GM21529 (cell line): Measurements from ENCODE around the gene SYT2.
"Not testable (repeated sequence)": the region's sequence is repeated elsewhere in the genome, so short reads cannot be mapped to it uniquely, and the experiment has no call there.

Experiments
- ATAC-seq: cut with Tn5 transposase; IDR thresholded peaks from one replicate; pipeline ENCODE4 v1.9.1; 2021; ENCODE audit not compliant: unreplicated experiment

The SYT2 gene

DNA sequence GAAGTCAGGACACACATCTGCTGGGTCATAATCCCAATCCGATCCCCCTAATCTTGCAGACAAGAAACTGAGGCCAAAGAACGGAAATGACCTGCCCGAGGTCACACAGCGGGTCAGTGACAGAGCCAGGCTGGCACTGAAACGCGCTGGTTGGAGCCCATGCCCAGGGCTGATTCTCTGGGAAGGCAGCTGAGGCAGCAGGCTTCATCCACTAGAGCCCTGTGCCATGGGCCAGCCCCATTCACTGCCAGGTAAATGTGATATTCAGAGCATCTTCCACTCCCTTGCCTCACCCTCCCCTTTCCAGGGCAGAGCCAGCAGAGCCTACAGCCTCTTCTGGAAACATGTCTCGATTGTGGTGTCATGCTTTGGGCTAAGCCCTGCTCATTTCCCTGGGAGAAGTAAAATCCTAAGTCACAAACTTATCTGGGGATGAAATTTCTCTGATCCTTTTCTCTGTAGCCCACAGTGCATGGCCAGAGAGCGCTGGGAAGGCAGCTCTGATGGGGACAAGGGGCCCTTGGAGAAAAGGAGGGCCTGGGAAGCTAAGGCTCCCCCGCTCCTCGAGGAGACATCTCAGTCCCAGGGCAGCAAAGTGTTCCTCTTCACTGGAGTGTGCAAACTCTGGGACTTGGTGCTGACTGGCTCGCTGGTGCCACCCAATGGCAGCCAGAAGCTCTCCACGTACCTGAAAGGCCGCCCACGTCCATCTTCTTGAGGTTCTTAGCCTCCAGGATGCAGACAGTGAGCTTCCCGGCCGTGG lies 110.4 kb downstream of the SYT2 start:
- ATAC-seq: peak; percentile 66

GRCh38 chr1:202597090-202597761 lies 113.0 kb downstream of the SYT2 start:
- ATAC-seq: no peak

DNA sequence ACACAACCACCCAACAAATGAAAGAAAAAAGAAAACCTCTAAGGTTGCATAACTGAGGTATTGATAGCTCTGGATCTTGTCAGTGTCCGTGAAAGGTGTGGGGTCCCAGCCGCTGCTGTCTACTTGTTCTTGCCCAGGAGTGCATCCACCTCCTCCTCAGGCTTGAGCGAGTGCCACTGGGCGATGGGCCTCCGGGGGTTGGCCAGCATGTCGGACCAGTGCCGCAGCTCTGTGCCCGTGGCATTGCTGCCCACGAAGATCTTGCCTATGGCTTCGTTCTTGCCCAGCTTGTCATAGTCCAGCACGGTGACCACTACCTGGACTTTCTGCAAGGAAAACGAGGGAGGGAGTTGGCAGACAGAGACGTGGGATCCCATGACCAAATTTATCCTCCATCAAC lies 113.6 kb downstream of the SYT2 start:
- ATAC-seq: no peak

GRCh38 chr1:202593845-202594244 lies 116.4 kb downstream of the SYT2 start:
- ATAC-seq: no peak

- ATAC-seq: no peak
Observed at GRCh38 chr1:202592146-202592545, 118.1 kb downstream of the SYT2 start.

- ATAC-seq: no peak
Observed at GRCh38 chr1:202591515-202591914, 118.7 kb downstream of the SYT2 start.

DNA sequence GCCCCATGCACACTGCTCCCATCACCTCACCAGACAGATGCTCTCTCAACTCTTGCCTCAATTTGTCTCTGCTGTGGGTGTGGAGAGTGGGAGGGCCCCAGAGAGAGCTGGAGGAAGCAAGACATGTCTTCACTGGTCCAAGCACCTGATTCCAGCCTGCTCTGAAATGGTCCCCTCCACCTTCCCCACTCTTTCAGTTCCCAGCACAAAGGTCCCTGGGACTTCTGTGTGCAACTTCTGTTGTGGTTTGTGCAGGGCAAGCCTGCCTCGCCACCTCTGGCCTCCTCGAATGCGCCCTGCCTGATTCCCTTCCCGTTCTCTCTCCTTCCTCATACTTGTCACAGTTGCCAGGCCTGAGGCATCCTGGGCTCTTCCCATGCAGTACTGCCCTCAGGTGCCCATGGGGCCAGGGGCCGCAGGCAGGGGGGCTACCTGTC lies 119.3 kb downstream of the SYT2 start:
- no peak for ATAC-seq

- ATAC-seq: no peak
Observed at GRCh38 chr1:202590126-202590525, 120.1 kb downstream of the SYT2 start.

DNA sequence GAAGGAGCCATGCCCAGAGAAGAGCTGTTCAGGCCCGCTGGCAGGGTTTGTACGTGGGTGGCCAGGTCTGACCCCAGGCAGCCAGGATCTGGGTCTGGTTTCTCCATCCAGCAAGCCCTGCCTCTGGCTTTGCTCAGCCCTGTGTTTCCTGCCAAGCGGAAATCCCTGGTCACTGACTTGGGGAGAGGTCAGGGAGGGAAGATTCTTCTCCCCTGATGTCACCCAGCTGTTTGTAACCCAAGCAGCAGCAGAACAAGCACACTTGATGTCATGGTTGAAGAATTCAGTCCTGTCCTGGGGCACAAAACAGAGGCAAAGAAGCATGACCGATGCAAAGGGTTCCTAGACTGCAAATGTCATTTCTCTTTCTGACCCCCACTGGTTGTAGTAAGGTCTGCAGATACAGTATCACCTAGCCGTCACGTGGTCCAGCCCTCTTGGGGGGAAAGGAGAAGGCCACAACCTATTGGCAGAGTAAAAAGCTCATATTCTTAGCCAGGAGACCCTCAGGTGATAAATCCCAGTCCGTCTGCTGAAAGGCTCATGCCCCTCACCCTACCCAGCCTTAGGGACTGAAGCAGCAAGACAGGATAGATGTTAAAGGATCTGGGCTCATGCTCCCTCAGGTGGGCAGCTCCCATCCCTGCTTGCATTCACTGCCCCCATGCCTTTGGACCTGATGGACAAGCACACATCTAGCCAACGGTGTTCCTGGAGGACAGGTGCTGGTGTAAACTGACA lies 120.9 kb downstream of the SYT2 start:
- ATAC-seq: no peak

GRCh38 chr1:202588503-202589189 lies 121.6 kb downstream of the SYT2 start:
- ATAC-seq: no peak

DNA sequence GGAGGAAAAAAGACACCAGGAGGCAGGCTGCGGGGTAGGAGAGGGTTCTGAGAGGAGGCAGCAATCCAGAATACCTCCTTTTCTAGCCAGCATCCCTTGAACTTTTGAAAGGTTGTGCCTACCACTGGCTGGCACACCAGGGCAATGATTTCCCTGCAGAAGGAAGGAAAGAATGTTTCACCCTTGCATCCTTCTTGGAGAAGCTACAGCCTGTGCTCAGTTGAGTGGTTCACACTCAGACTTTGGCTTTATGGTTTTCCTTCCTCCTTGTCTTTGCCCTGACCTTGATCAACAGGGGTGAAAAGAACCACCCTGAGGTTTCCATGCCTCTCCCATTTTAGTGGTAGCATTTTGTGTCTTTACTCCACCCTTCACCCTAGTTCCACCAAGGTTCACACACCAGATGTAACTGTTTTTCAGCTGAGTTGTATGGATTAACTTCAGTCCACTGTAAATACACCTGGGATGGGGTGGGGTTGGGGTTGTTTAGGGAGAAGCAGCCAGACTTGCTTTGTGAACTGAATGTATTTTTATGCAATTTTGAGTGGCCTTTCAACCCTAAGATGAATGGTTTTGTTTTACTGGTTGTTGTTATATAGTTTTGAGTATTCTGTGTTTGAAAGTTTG lies 122.3 kb downstream of the SYT2 start:
- ATAC-seq: no peak

- no peak for ATAC-seq
Observed at GRCh38 chr1:202586871-202587270, 123.4 kb downstream of the SYT2 start.

GRCh38 chr1:202586018-202586821 lies 124.0 kb downstream of the SYT2 start:
- no peak for ATAC-seq

- ATAC-seq: no peak
Observed at GRCh38 chr1:202585590-202585933, 124.7 kb downstream of the SYT2 start.

DNA sequence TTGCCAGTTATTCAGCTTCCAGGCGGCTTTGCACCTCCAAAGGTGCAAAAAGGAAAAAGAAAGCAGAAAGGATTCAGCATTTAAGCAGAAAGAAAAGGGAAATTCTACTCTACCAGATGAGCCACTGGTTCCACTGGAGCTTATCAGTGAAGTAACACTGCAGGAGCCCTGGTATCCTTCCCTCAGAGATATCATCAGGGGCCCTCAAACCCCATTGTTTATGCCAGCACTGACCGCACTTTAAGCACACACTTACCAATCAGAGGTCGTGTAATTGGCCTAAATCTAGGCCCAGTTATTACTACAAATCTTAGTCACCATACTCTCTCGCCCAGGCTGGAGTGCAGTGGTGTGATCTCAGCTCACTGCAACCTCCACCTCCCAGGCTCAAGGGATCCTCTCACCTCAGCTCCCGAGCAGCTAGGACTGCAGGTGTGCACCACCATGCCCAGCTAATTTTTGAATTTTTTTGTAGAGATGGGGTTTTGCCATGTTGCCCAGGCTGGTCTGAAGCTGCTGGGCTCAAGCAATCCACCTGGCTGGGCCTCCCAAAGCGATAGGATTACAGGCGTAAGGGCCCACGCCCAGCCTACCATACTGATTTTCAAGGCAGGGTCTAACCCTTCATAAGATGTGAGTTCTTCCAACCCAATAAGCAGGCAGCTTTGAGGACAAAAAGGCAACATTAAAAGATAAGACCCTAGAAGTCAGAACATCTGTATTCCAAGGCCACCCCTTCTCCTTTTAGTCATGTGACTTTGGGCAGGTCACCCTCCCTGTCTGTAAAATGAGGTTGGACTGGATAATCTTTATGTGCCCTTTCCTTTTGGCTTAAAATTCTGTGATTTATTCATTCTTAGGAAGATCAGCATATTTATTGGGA lies 125.3 kb downstream of the SYT2 start:
- ATAC-seq: no peak

DNA sequence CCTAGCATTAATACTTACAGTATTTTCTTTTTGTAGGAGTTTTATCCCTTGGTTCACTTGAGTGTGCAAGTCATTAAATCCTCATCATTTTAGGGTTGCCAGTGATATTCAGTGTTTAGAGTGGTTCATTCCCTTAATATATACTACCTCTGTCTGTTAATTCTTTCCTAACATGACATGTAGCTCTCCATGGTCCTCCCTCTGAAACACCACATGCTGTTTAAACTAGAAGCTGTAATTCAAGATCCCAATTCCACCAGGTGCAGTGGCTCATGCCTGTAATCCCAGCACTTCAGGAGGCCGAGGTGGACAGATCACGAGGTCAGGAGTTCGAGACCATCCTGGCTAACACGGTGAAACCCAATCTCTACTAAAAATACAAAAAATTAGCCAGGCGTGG lies 127.9 kb downstream of the SYT2 start:
- ATAC-seq: not testable (repeated sequence)

- ATAC-seq: no peak
Observed at GRCh38 chr1:202580619-202581018, 129.6 kb downstream of the SYT2 start.

GRCh38 chr1:202579806-202580205 lies 130.4 kb downstream of the SYT2 start:
- ATAC-seq: no peak

DNA sequence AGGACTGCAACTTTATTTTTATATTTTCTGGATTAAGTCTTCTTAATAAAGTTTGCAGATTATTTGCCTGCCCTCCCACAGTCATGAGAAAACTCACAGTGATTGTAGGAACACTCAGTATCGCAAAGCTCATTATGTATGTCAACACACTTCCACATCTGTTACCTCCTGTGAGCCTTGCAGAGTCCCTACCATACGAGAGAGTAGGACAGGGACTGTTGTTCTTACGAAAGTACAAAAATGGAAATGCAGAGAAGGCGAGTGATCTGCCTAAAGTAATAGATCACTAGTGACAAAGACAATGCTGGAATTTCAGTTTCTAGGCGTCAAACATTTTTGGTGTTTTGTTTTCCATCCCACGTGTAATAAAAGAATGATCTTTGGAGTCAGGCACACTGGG lies 131.7 kb downstream of the SYT2 start:
- no peak for ATAC-seq
